Putamen (tissue), 1 donor: ENCODE measurements around the gene ZPBP.
"Not testable (repeated sequence)": the region's sequence is repeated elsewhere in the genome, so short reads cannot be mapped to it uniquely, and the experiment has no call there.

Source experiments
- DNase-seq: peaks from one replicate; pipeline ENCODE4 v3.0.0-alpha.2; 2016; ENCODE audit warnings: low spot score

The ZPBP gene

GRCh38 chr7:50041165-50041564 lies 51.9 kb downstream of the ZPBP start:
- not testable (repeated sequence) for DNase-seq

GRCh38 chr7:50037086-50037485 lies 56.0 kb downstream of the ZPBP start:
- DNase-seq: no peak

- DNase-seq: no peak
Measured at GRCh38 chr7:50022991-50023390, 70.1 kb downstream of the ZPBP start.

GRCh38 chr7:50022451-50022850 lies 70.6 kb downstream of the ZPBP start:
- DNase-seq: no peak

- DNase-seq: peak; percentile 26
Measured at GRCh38 chr7:49995681-49996080, 97.4 kb downstream of the ZPBP start.

GRCh38 chr7:49986191-49986590 lies 106.9 kb downstream of the ZPBP start:
- no peak for DNase-seq

GRCh38 chr7:49980465-49980864 lies 112.6 kb downstream of the ZPBP start:
- no peak for DNase-seq

- DNase-seq: no peak
Measured at GRCh38 chr7:49976238-49976637, 116.8 kb downstream of the ZPBP start.

- DNase-seq: no peak
Measured at GRCh38 chr7:49974035-49974434, 119.0 kb downstream of the ZPBP start.

GRCh38 chr7:49937608-49938007 lies 155.4 kb downstream of the ZPBP start:
- DNase-seq: no peak

GRCh38 chr7:49931627-49932026 lies 161.4 kb downstream of the ZPBP start:
- no peak for DNase-seq

GRCh38 chr7:49928787-49929186 lies 164.3 kb downstream of the ZPBP start:
- no peak for DNase-seq

- no peak for DNase-seq
Measured at GRCh38 chr7:49927631-49928030, 165.4 kb downstream of the ZPBP start.

GRCh38 chr7:49926720-49927119 lies 166.3 kb downstream of the ZPBP start:
- DNase-seq: no peak

- DNase-seq: no peak
Measured at GRCh38 chr7:49911909-49912308, 181.1 kb downstream of the ZPBP start.

GRCh38 chr7:49894543-49894942 lies 198.5 kb downstream of the ZPBP start:
- DNase-seq: no peak

GRCh38 chr7:49893131-49893530 lies 199.9 kb downstream of the ZPBP start:
- DNase-seq: no peak

GRCh38 chr7:49892481-49892880 lies 200.6 kb downstream of the ZPBP start:
- no peak for DNase-seq
